Right lobe of liver (tissue), 6 donors: Measurements from ENCODE around the gene MSMO1. TPM values are rescaled to one million over a fixed set of nuclear protein-coding genes. Genes with fewer than 3 reads are reported as not detected.

Source experiments
- ATAC-seq, 4 donors: fragments of 200-7000 bp; cut with Tn5 transposase; one replicate each; pipeline ENCODE4 v1.9.1; 2020; ENCODE audit warnings: mild to moderate bottlenecking in 4 of 4, moderate library complexity in 4 of 4
- DNase-seq, 3 donors: peaks; one replicate each; pipeline ENCODE4 v3.0.0-alpha.2; 2020
- H3K27ac ChIP-seq, 3 donors: fragments of 200-600 bp; one replicate each; pipeline ENCODE4 v1.8.0; 2022
- H3K27me3 ChIP-seq, 2 donors: fragments of 200-600 bp; one replicate each; pipeline ENCODE4 v1.8.0; 2022
- H3K36me3 ChIP-seq, 4 donors: fragments of 200-600 bp; sonication (generic) in 1 of 4; one replicate each; pipeline versions ENCODE4 v1.5.1 to v1.8.0; 2017 to 2022; ENCODE audit warnings: control low read depth in 1 of 4
- H3K4me1 ChIP-seq, 4 donors: fragments of 200-600 bp; sonication (generic) in 1 of 4; one replicate each; pipeline versions ENCODE4 v1.5.1 to v1.8.0; 2017 to 2022; ENCODE audit warnings: control low read depth in 1 of 4
- H3K4me3 ChIP-seq, 3 donors: fragments of 200-600 bp; one replicate each; pipeline ENCODE4 v1.8.0; 2022
- H3K9me3 ChIP-seq, 4 donors: fragments of 200-600 bp; sonication (generic) in 1 of 4; one replicate each; pipeline versions ENCODE4 v1.5.1 to v1.8.0; 2017 to 2022; ENCODE audit warnings: control low read depth in 1 of 4
- CTCF ChIP-seq, 4 donors: fragments of 200-600 bp in 3 of 4; fragments of 450-650 bp in 1 of 4; IDR thresholded peaks; one replicate each; pipeline versions ENCODE4 v1.5.1 to v1.8.0; 2016 to 2022; ENCODE audit warnings: antibody characterized with exemption in 4 of 4, mild to moderate bottlenecking in 2 of 4
- POLR2A ChIP-seq: fragments of 450-650 bp; IDR thresholded peaks from one replicate; pipeline ENCODE4 v1.6.1; 2017; ENCODE audit warnings: antibody characterized with exemption, mild to moderate bottlenecking
- WGBS: methylation state at CpG from one replicate; pipeline ENCODE4 v1.1.6; 2018; ENCODE audit warnings: low coverage, low lambda C conversion rate; ENCODE audit not compliant: insufficient coverage; ENCODE audit errors: missing lambda C conversion rate; 5-methylcytosine and 5-hydroxymethylcytosine counted together
- intact Hi-C, 2 donors: fragments of 100-400 bp; cut with DNase I; formaldehyde crosslinking; loops; one replicate each; pipeline versions ENCODE4 v1.11.2 to v1.14.1; 2022
- total RNA-seq, 6 experiments: library from RNA; depleted of rRNA in 2 of 6; stranded (reverse); fragments of >200 nt in 2 of 6; fragmentation: NEBNext Ultra II Directional in 3 of 6; extraction: Animal tissue kit (Norgen Biotek cat#: 25700) in 3 of 6; gene quantifications; one replicate each; pipeline versions ENCODE4 v1.1.0 to v1.2.4, GENCODE V29; 2016 to 2023
- donor health status: DM: no; HTN: yes; CAD: no.
- donor health status: DM: no; HTN: no; CAD: no.
- donor health status: DM: no; HTN: no; CAD: no.
- donor health status: DM: no; HTN: yes; CAD: no.
- donor health status: DM: no; HTN: yes; CAD: no.

MSMO1 gene
- total RNA-seq, 6 experiments from 2014 or later = 81.8 to 368 (median 122) TPM

GRCh38 chr4:165378745-165379677 is 51.5 kb downstream of the MSMO1 start, which contains the start of gene CPE:
Gene CPE (plus strand): TSS chr4:165379008. CDS start chr4:165379222, 214 bp downstream.
- H3K27me3 ChIP-seq = no peaks in the 10 kb centered on the region
- DNase-seq = peak; percentile 76 to 84 (median 84)
- H3K36me3 ChIP-seq = no peaks in the 10 kb centered on the region
- H3K4me3 ChIP-seq = peak within 1 kb of the TSS; percentile 39 to 49 (median 40)
- WGBS = 3% methylated on average over 20 of the region's 82 CpGs
- peak; percentile 99 for ATAC-seq
- no peaks in the 10 kb centered on the region for H3K4me1 ChIP-seq
- peak within 1 kb of the TSS in 2 of 3 donors; percentile 0 to 3 for H3K27ac ChIP-seq
- H3K9me3 ChIP-seq = no peaks in the 10 kb centered on the region
- peak; percentile 85 for TF ChIP-seq POLR2A
- peak; percentile 23 to 67 (median 42) for TF ChIP-seq CTCF (IDR thresholded peaks at IDR 0.05)
- intact Hi-C loops = no loop called here

GRCh38 chr4:165379678-165380064 is 52.2 kb downstream of the MSMO1 start:
- H3K4me1 ChIP-seq = no peaks in the 10 kb centered on the region
- no peaks in the 10 kb centered on the region for H3K9me3 ChIP-seq
- H3K4me3 ChIP-seq = peak overlapping the region in 2 of 3 donors; percentile 39 to 49
- intact Hi-C loops = no loop called here
- ATAC-seq = no peak
- no peak for TF ChIP-seq POLR2A
- TF ChIP-seq CTCF (IDR thresholded peaks at IDR 0.05) = no peak
- no peak overlapping the region for H3K27ac ChIP-seq
- H3K27me3 ChIP-seq = no peaks in the 10 kb centered on the region
- WGBS = 71% methylated on average over 10 of the region's 11 CpGs
- no peak for DNase-seq
- no peaks in the 10 kb centered on the region for H3K36me3 ChIP-seq

- Histone ChIP-seq H3K36me3 (no peaks in the 10 kb centered on the region), H3K4me3 (no peak overlapping the region), H3K4me1 (no peaks in the 10 kb centered on the region), H3K27me3 (no peaks in the 10 kb centered on the region), H3K9me3 (no peaks in the 10 kb centered on the region), H3K27ac (no peak overlapping the region)
- no peak for DNase-seq
- intact Hi-C loops = no loop called here
- ATAC-seq = no peak
- TF ChIP-seq POLR2A (no peak), CTCF (IDR thresholded peaks at IDR 0.05) (no peak)
- WGBS = 37% methylated on average over 1 of the region's 1 CpG
Measured at GRCh38 chr4:165380805-165381204, 53.3 kb downstream of the MSMO1 start.

- no peak overlapping the region for H3K27ac ChIP-seq
- H3K4me3 ChIP-seq = no peak overlapping the region
- H3K9me3 ChIP-seq = no peaks in the 10 kb centered on the region
- H3K4me1 ChIP-seq = no peaks in the 10 kb centered on the region
- 84% methylated on average over 3 of the region's 3 CpGs for WGBS
- no peaks in the 10 kb centered on the region for H3K27me3 ChIP-seq
- intact Hi-C loops = no loop called here
- TF ChIP-seq CTCF (IDR thresholded peaks at IDR 0.05) (no peak), POLR2A (no peak)
- DNase-seq = no peak
- H3K36me3 ChIP-seq = no peaks in the 10 kb centered on the region
- no peak for ATAC-seq
Measured at GRCh38 chr4:165381821-165382373, 54.4 kb downstream of the MSMO1 start.
